CD14-positive monocyte (primary cell): ENCODE measurements around the gene KLF6. TPM values are rescaled to one million over a fixed set of nuclear protein-coding genes. Genes with fewer than 3 reads are reported as not detected.

ENCODE experiments used
- DNase-seq, 3 donors: peaks; one replicate each; pipeline ENCODE4 v3.0.0-alpha.2; 2011 to 2022
- H2AFZ ChIP-seq: 2 replicates; pipeline ENCODE4 v1.6.0; 2012; ENCODE audit warnings: mild to moderate bottlenecking, low read depth, low read length, inconsistent platforms; ENCODE audit not compliant: insufficient read depth, poor library complexity, severe bottlenecking
- H3K27ac ChIP-seq, 2 donors: 1 replicate in 1 of 2; 2 replicates in 1 of 2; pipeline ENCODE4 v1.5.1; 2012 to 2013; ENCODE audit warnings: low read length in 2 of 2, control low read depth in 1 of 2, inconsistent platforms in 1 of 2, low read depth in 1 of 2, mild to moderate bottlenecking in 1 of 2
- H3K27me3 ChIP-seq, 2 donors: one replicate each; pipeline versions ENCODE4 v1.6.0 to v1.6.1; 2011 to 2013; ENCODE audit warnings: low read length in 2 of 2; ENCODE audit not compliant: control insufficient read depth in 2 of 2, insufficient read depth in 2 of 2
- H3K36me3 ChIP-seq, 2 donors: replicated peaks in 1 of 2; 1 replicate in 1 of 2; 2 replicates in 1 of 2; pipeline versions ENCODE4 v1.5.1 to v1.6.1; 2012 to 2013; ENCODE audit warnings: low read length in 2 of 2, control low read depth in 1 of 2, inconsistent platforms in 1 of 2, mild to moderate bottlenecking in 1 of 2; ENCODE audit not compliant: insufficient read depth in 2 of 2, control insufficient read depth in 1 of 2
- H3K4me1 ChIP-seq, 2 donors: 1 replicate in 1 of 2; 2 replicates in 1 of 2; pipeline versions ENCODE4 v1.5.1 to v1.6.1; 2012 to 2013; ENCODE audit warnings: low read length in 2 of 2, control low read depth in 1 of 2, inconsistent platforms in 1 of 2, mild to moderate bottlenecking in 1 of 2, moderate library complexity in 1 of 2; ENCODE audit not compliant: insufficient read depth in 2 of 2, control insufficient read depth in 1 of 2
- H3K4me2 ChIP-seq: replicated peaks from 2 replicates; pipeline ENCODE3; 2012; ENCODE audit warnings: low read length, moderate library complexity, mild to moderate bottlenecking; ENCODE audit not compliant: poor library complexity, severe bottlenecking; ENCODE audit errors: extremely low read depth
- H3K4me3 ChIP-seq, 3 experiments: fragments of 200-600 bp in 1 of 3; sonication (generic) in 1 of 3; replicated peaks in 1 of 3; 1 replicate in 2 of 3; 2 replicates in 1 of 3; pipeline ENCODE4 v1.5.1; 2011 to 2013; ENCODE audit warnings: low read length in 3 of 3, mild to moderate bottlenecking in 3 of 3, control low read depth in 2 of 3, low read depth in 2 of 3, inconsistent platforms in 1 of 3, moderate library complexity in 1 of 3
- H3K79me2 ChIP-seq: 2 replicates; pipeline ENCODE4 v1.6.0; 2012; ENCODE audit warnings: mild to moderate bottlenecking, control low read depth, inconsistent platforms, low read length, moderate library complexity; ENCODE audit not compliant: insufficient read depth
- H3K9ac ChIP-seq: 2 replicates; pipeline ENCODE4 v1.6.0; 2017; ENCODE audit warnings: low read length, mild to moderate bottlenecking; ENCODE audit not compliant: insufficient read depth, poor library complexity, severe bottlenecking
- H3K9me3 ChIP-seq, 2 donors: replicated peaks in 1 of 2; 1 replicate in 1 of 2; 2 replicates in 1 of 2; pipeline versions ENCODE4 v1.5.1 to v1.6.1; 2012 to 2013; ENCODE audit warnings: low read length in 2 of 2, control low read depth in 1 of 2; ENCODE audit not compliant: control insufficient read depth in 1 of 2, insufficient read depth in 1 of 2
- H4K20me1 ChIP-seq: 2 replicates; pipeline ENCODE4 v1.6.0; 2012; ENCODE audit warnings: mild to moderate bottlenecking, low read length, control low read depth, moderate library complexity; ENCODE audit not compliant: insufficient read depth
- H3K27ac Mint-ChIP-seq, 7 donors: one replicate each; pipeline ENCODE4 v1.8.0; 2020; ENCODE audit warnings: mild to moderate bottlenecking in 7 of 7, mixed read lengths in 7 of 7, moderate library complexity in 6 of 7, inconsistent platforms in 2 of 7
- H3K27me3 Mint-ChIP-seq, 3 donors: one replicate each; pipeline ENCODE4 v1.8.0; 2021 to 2022; ENCODE audit warnings: low read depth in 3 of 3, mild to moderate bottlenecking in 3 of 3, mixed read lengths in 3 of 3, moderate library complexity in 3 of 3, inconsistent platforms in 1 of 3
- H3K36me3 Mint-ChIP-seq, 2 donors: one replicate each; pipeline ENCODE4 v1.8.0; 2020; ENCODE audit warnings: mixed read lengths in 2 of 2, inconsistent platforms in 1 of 2, mild to moderate bottlenecking in 1 of 2
- H3K4me1 Mint-ChIP-seq: one replicate; pipeline ENCODE4 v1.8.0; 2020; ENCODE audit warnings: mild to moderate bottlenecking, mixed read lengths
- H3K4me3 Mint-ChIP-seq, 2 donors: one replicate each; pipeline ENCODE4 v1.8.0; 2020; ENCODE audit warnings: mild to moderate bottlenecking in 2 of 2, mixed read lengths in 2 of 2, moderate library complexity in 1 of 2
- H3K9me3 Mint-ChIP-seq, 7 donors: one replicate each; pipeline ENCODE4 v1.8.0; 2020 to 2022; ENCODE audit warnings: mixed read lengths in 7 of 7, mild to moderate bottlenecking in 6 of 7, moderate library complexity in 6 of 7, inconsistent platforms in 2 of 7
- CTCF ChIP-seq: fragments of 200-600 bp; IDR thresholded peaks from one replicate; pipeline ENCODE4 v1.8.0; 2022; ENCODE audit warnings: antibody characterized with exemption, mild to moderate bottlenecking
- WGBS: methylation state at CpG from one replicate; pipeline ENCODE4 v1.1.5; 2013; ENCODE audit warnings: missing lambda C conversion rate; ENCODE audit not compliant: insufficient coverage; 5-methylcytosine and 5-hydroxymethylcytosine counted together
- intact Hi-C, 2 donors: fragments of 100-400 bp; cut with micrococcal nuclease; formaldehyde crosslinking; loops; one replicate each; pipeline versions ENCODE4 v1.15.0 to v1.15.1; 2023
- polyA plus RNA-seq, 3 donors: library from polyadenylated mRNA; depleted of rRNA in 1 of 3; unstranded in 2 of 3; stranded (reverse) in 1 of 3; fragments of 300-500 nt in 2 of 3; fragments of >200 nt in 1 of 3; fragmentation: Illumina TruSeq in 2 of 3; gene quantifications; 1 replicate in 2 of 3; 2 replicates in 1 of 3; pipeline ENCODE4 v1.2.3, GENCODE V29; 2012 to 2021

Gene KLF6
- polyA plus RNA-seq, 3 donors = 436 to 510 (median 499) TPM

GRCh38 chr10:3763035-3763456, 22.0 kb downstream of the KLF6 start:
- Histone ChIP-seq H3K9ac (no peak overlapping the region), H3K36me3 (no peaks in the 10 kb centered on the region), H3K9me3 (no peaks in the 10 kb centered on the region), H3K4me3 (no peak overlapping the region), H2AFZ (no peak overlapping the region), H4K20me1 (no peaks in the 10 kb centered on the region), H3K4me2 (no peak overlapping the region), H3K79me2 (no peaks in the 10 kb centered on the region), H3K4me1 (peaks cover 88 to 99% of the 10 kb centered on the region in 2 donors), H3K27me3 (no peaks in the 10 kb centered on the region), H3K27ac (no peak overlapping the region)
- H3K4me3 Mint-ChIP-seq = no peak overlapping the region
- WGBS = over 99% methylated on average over 16 of the region's 20 CpGs
- peaks cover 0 to 1% (median 0%) of the 10 kb centered on the region in 3 donors for H3K27me3 Mint-ChIP-seq
- intact Hi-C loops = loop anchor here in 1 of 2 donors (5.0 kb wide), 1 partner anchor 41 kb away; no protein-coding TSS in a partner anchor
- TF ChIP-seq CTCF = no peak
- H3K27ac Mint-ChIP-seq = peak overlapping the region in 2 of 7 donors; percentile 0 to 60
- peaks cover 0 to 4% (median 2%) of the 10 kb centered on the region in 7 donors for H3K9me3 Mint-ChIP-seq
- DNase-seq = peak in 2 of 3 donors; percentile 68 to 83
- peaks cover 82% of the 10 kb centered on the region for H3K4me1 Mint-ChIP-seq
- H3K36me3 Mint-ChIP-seq = peaks cover 3 to 4% of the 10 kb centered on the region in 2 donors

- Mint-ChIP-seq H3K4me1 (peaks cover 84% of the 10 kb centered on the region), H3K9me3 (peaks cover 0 to 4% (median 2%) of the 10 kb centered on the region in 7 donors), H3K36me3 (peaks cover 3 to 4% of the 10 kb centered on the region in 2 donors), H3K4me3 (no peak overlapping the region), H3K27me3 (peaks cover 0 to 1% (median 0%) of the 10 kb centered on the region in 3 donors), H3K27ac (peak overlapping the region in 6 of 7 donors; percentile 69 to 95 (median 88))
- no peak overlapping the region for H3K9ac ChIP-seq
- H4K20me1 ChIP-seq = no peaks in the 10 kb centered on the region
- H3K27me3 ChIP-seq = no peaks in the 10 kb centered on the region
- H3K36me3 ChIP-seq = no peaks in the 10 kb centered on the region
- no peaks in the 10 kb centered on the region for H3K79me2 ChIP-seq
- no peak overlapping the region for H2AFZ ChIP-seq
- no peak for DNase-seq
- H3K4me1 ChIP-seq = peaks cover 84 to 96% of the 10 kb centered on the region in 2 donors
- no peak overlapping the region for H3K4me2 ChIP-seq
- H3K27ac ChIP-seq = peak overlapping the region; percentile 15 to 83
- H3K9me3 ChIP-seq = no peaks in the 10 kb centered on the region
- WGBS = no CpG with 5 or more reads among the region's 1 CpG
- peak overlapping the region in 1 of 3 experiments; percentile 9 for H3K4me3 ChIP-seq
- intact Hi-C loops = loop anchor here in 1 of 2 donors (5.0 kb wide), 1 partner anchor 40 kb away; no protein-coding TSS in a partner anchor
- no peak for TF ChIP-seq CTCF
These were observed 22.7 kb downstream of the KLF6 start for GRCh38 chr10:3762309-3762708.
